22Rv1 (cell line): ENCODE data around the gene GSC2.

Source experiments
- H3K27ac ChIP-seq: fragments of 450-650 bp; 2 replicates; pipeline ENCODE4 v1.5.1; 2017
- CTCF ChIP-seq: fragments of 450-650 bp; IDR thresholded peaks from 2 replicates; pipeline ENCODE4 v1.5.1; 2017; ENCODE audit warnings: mild to moderate bottlenecking
- ZFX ChIP-seq: fragments of 450-650 bp; IDR thresholded peaks from 2 replicates; pipeline ENCODE4 v1.6.1; 2017; ENCODE audit warnings: antibody characterized with exemption, borderline replicate concordance

The GSC2 gene

GRCh38 chr22:19122752-19123492, 27.2 kb downstream of the GSC2 start:
- peak overlapping the region; percentile 85 for H3K27ac ChIP-seq

GRCh38 chr22:19122143-19122751, 27.8 kb downstream of the GSC2 start, which contains the start of gene DGCR2:
Gene DGCR2 (minus strand): TSS chr22:19122412. CDS start chr22:19122206, 206 bp downstream.
- H3K27ac ChIP-seq, result peak within 1 kb of the TSS; percentile 85
- TF ChIP-seq CTCF, result no peak

More at GRCh38 chr22:19122752-19123492, 27.2 kb downstream of the GSC2 start:
- no peak for TF ChIP-seq CTCF
- no peak for TF ChIP-seq ZFX

GRCh38 chr22:19121631-19122142, 28.4 kb downstream of the GSC2 start:
- H3K27ac ChIP-seq, result peak overlapping the region; percentile 85
- TF ChIP-seq ZFX (no peak), CTCF (no peak)

GRCh38 chr22:19120829-19121630, 29.1 kb downstream of the GSC2 start:
- TF ChIP-seq CTCF, result no peak
- no peak for TF ChIP-seq ZFX

GRCh38 chr22:19119949-19120348, 30.1 kb downstream of the GSC2 start:
- no peak overlapping the region for H3K27ac ChIP-seq

More at GRCh38 chr22:19120829-19121630, 29.1 kb downstream of the GSC2 start:
- peak overlapping the region; percentile 85 for H3K27ac ChIP-seq

GRCh38 chr22:19118329-19118880, 31.7 kb downstream of the GSC2 start:
- no peak overlapping the region for H3K27ac ChIP-seq
- TF ChIP-seq CTCF, result no peak
- no peak for TF ChIP-seq ZFX

More at GRCh38 chr22:19119949-19120348, 30.1 kb downstream of the GSC2 start:
- no peak for TF ChIP-seq ZFX
- no peak for TF ChIP-seq CTCF
